Trophoblast cell (in vitro differentiated cells and primary cell): ENCODE results near the gene AGAP6.
"Not testable (repeated sequence)": the region's sequence is repeated elsewhere in the genome, so short reads cannot be mapped to it uniquely, and the experiment has no call there.

Experiments
- DNase-seq, 2 donors: peaks; one replicate each; pipeline ENCODE4 v3.0.0-alpha.2; 2016
- H2AFZ ChIP-seq: 2 replicates; pipeline ENCODE4 v1.6.1; 2013; ENCODE audit warnings: low read length, moderate library complexity, mild to moderate bottlenecking; ENCODE audit not compliant: insufficient read depth, poor library complexity
- H2AK5ac ChIP-seq: 2 replicates; pipeline ENCODE4 v1.6.1; 2013; ENCODE audit warnings: mild to moderate bottlenecking, low read length
- H2BK120ac ChIP-seq: 2 replicates; pipeline ENCODE4 v1.6.1; 2013; ENCODE audit warnings: low read length, mild to moderate bottlenecking, moderate library complexity; ENCODE audit not compliant: insufficient read depth, poor library complexity
- H2BK12ac ChIP-seq: 2 replicates; pipeline ENCODE4 v1.6.1; 2013; ENCODE audit warnings: mild to moderate bottlenecking, low read length, moderate library complexity
- H2BK5ac ChIP-seq: 2 replicates; pipeline ENCODE4 v1.6.1; 2013; ENCODE audit warnings: low read length, low read depth, moderate library complexity, mild to moderate bottlenecking; ENCODE audit not compliant: poor library complexity
- H3K14ac ChIP-seq: 2 replicates; pipeline ENCODE4 v1.6.1; 2013; ENCODE audit warnings: mild to moderate bottlenecking, low read length
- H3K18ac ChIP-seq: 2 replicates; pipeline ENCODE4 v1.6.1; 2013; ENCODE audit warnings: mild to moderate bottlenecking, low read length
- H3K23ac ChIP-seq: 2 replicates; pipeline ENCODE4 v1.6.1; 2013; ENCODE audit warnings: low read length
- H3K27ac ChIP-seq: 2 replicates; pipeline ENCODE4 v1.5.1; 2013; ENCODE audit warnings: low read depth, mild to moderate bottlenecking, inconsistent platforms, low read length, moderate library complexity
- H3K27me3 ChIP-seq: 2 replicates; pipeline ENCODE4 v1.6.1; 2013; ENCODE audit warnings: inconsistent platforms, mild to moderate bottlenecking, low read length, moderate library complexity; ENCODE audit not compliant: insufficient read depth
- H3K36me3 ChIP-seq, 2 experiments: 1 replicate in 1 of 2; 2 replicates in 1 of 2; pipeline ENCODE4 v1.6.1; 2013; ENCODE audit warnings: low read length in 2 of 2, mild to moderate bottlenecking in 2 of 2, moderate library complexity in 1 of 2; ENCODE audit not compliant: insufficient read depth in 2 of 2, control insufficient read depth in 1 of 2
- H3K4ac ChIP-seq: 2 replicates; pipeline ENCODE4 v1.6.1; 2013; ENCODE audit warnings: low read depth, mild to moderate bottlenecking, low read length, moderate library complexity
- H3K4me1 ChIP-seq, 2 experiments: 1 replicate in 1 of 2; 2 replicates in 1 of 2; pipeline ENCODE4 v1.6.1; 2013; ENCODE audit warnings: low read length in 2 of 2, mild to moderate bottlenecking in 2 of 2, moderate library complexity in 1 of 2; ENCODE audit not compliant: insufficient read depth in 2 of 2, control insufficient read depth in 1 of 2
- H3K4me2 ChIP-seq: 2 replicates; pipeline ENCODE4 v1.6.1; 2013; ENCODE audit warnings: inconsistent platforms, mild to moderate bottlenecking, low read length, moderate library complexity
- H3K4me3 ChIP-seq: 2 replicates; pipeline ENCODE4 v1.5.1; 2013; ENCODE audit warnings: mild to moderate bottlenecking, low read depth, low read length, inconsistent platforms
- H3K79me1 ChIP-seq: one replicate; pipeline ENCODE4 v1.6.1; 2013; ENCODE audit warnings: low read length
- H3K79me2 ChIP-seq: 2 replicates; pipeline ENCODE4 v1.6.1; 2013; ENCODE audit warnings: low read length, mild to moderate bottlenecking; ENCODE audit not compliant: control insufficient read depth, insufficient read depth, poor library complexity
- H3K9ac ChIP-seq: 2 replicates; pipeline ENCODE4 v1.6.1; 2013; ENCODE audit warnings: mild to moderate bottlenecking, low read length
- H3K9me3 ChIP-seq: 2 replicates; pipeline ENCODE4 v1.6.1; 2013; ENCODE audit warnings: low read depth, mild to moderate bottlenecking, control low read depth, inconsistent platforms, low read length; ENCODE audit not compliant: insufficient read depth
- H4K12ac ChIP-seq: 2 replicates; pipeline ENCODE4 v1.6.1; 2013; ENCODE audit warnings: low read depth, mild to moderate bottlenecking, low read length, moderate library complexity
- H4K8ac ChIP-seq: 2 replicates; pipeline ENCODE4 v1.6.1; 2013; ENCODE audit warnings: low read depth, mild to moderate bottlenecking, low read length, moderate library complexity
- H4K91ac ChIP-seq: one replicate; pipeline ENCODE4 v1.6.1; 2013; ENCODE audit warnings: low read depth, mild to moderate bottlenecking, low read length, moderate library complexity
- WGBS: extraction: QIAGEN DNeasy Blood & Tissue Kit; methylation state at CpG from one replicate; pipeline ENCODE4 v1.1.7; 2013; ENCODE audit warnings: missing lambda C conversion rate; ENCODE audit not compliant: insufficient read length, insufficient coverage; ENCODE audit errors: extremely low coverage; 5-methylcytosine and 5-hydroxymethylcytosine counted together

AGAP6 gene

GRCh38 chr10:50021646-50022045, 33.4 kb downstream of the AGAP6 start:
- Histone ChIP-seq H3K79me2 (no peaks in the 10 kb centered on the region), H3K14ac (no peak overlapping the region), H3K27ac (no peak overlapping the region), H4K12ac (no peak overlapping the region), H3K4me3 (no peak overlapping the region), H2BK5ac (no peak overlapping the region), H3K4me2 (no peak overlapping the region), H3K4ac (no peak overlapping the region), H4K8ac (no peak overlapping the region), H2BK120ac (no peak overlapping the region), H2AFZ (no peak overlapping the region), H3K79me1 (no peaks in the 10 kb centered on the region), H2AK5ac (no peak overlapping the region), H3K18ac (no peak overlapping the region), H2BK12ac (no peak overlapping the region), H3K9me3 (peaks cover 7% of the 10 kb centered on the region), H3K9ac (no peak overlapping the region), H3K36me3 (no peaks in the 10 kb centered on the region), H4K91ac (no peak overlapping the region), H3K4me1 (no peaks in the 10 kb centered on the region), H3K23ac (no peak overlapping the region), H3K27me3 (no peaks in the 10 kb centered on the region)
- no CpG with 5 or more reads among the region's 3 CpGs for WGBS
- DNase-seq: no peak

- not testable (repeated sequence) for H3K4me3 ChIP-seq, H2BK120ac ChIP-seq, H2AFZ ChIP-seq, H4K8ac ChIP-seq, H3K27ac ChIP-seq, H3K14ac ChIP-seq, H3K79me2 ChIP-seq, H3K79me1 ChIP-seq, H3K9ac ChIP-seq, DNase-seq, H4K91ac ChIP-seq, H2AK5ac ChIP-seq, H3K36me3 ChIP-seq, H3K27me3 ChIP-seq, H3K4ac ChIP-seq, H2BK12ac ChIP-seq, H4K12ac ChIP-seq, H3K4me1 ChIP-seq, H2BK5ac ChIP-seq, H3K18ac ChIP-seq, H3K23ac ChIP-seq, H3K4me2 ChIP-seq
- H3K9me3 ChIP-seq: peaks cover 12% of the 10 kb centered on the region
- WGBS: no CpG with 5 or more reads among the region's 37 CpGs
Observed at GRCh38 chr10:50024716-50025383, 36.6 kb downstream of the AGAP6 start.

- H2AFZ ChIP-seq: no peak overlapping the region
- DNase-seq: no peak
- H2BK120ac ChIP-seq: no peak overlapping the region
- H3K14ac ChIP-seq: no peak overlapping the region
- no peak overlapping the region for H3K27ac ChIP-seq
- H3K18ac ChIP-seq: no peak overlapping the region
- no peak overlapping the region for H3K4me2 ChIP-seq
- no CpG with 5 or more reads among the region's 14 CpGs for WGBS
- H3K36me3 ChIP-seq: no peaks in the 10 kb centered on the region
- H2BK12ac ChIP-seq: no peak overlapping the region
- H3K9ac ChIP-seq: no peak overlapping the region
- H4K12ac ChIP-seq: no peak overlapping the region
- peaks cover 12% of the 10 kb centered on the region for H3K9me3 ChIP-seq
- H2BK5ac ChIP-seq: no peak overlapping the region
- H2AK5ac ChIP-seq: no peak overlapping the region
- no peaks in the 10 kb centered on the region for H3K79me2 ChIP-seq
- H3K4ac ChIP-seq: no peak overlapping the region
- no peak overlapping the region for H3K23ac ChIP-seq
- H3K4me3 ChIP-seq: no peak overlapping the region
- no peaks in the 10 kb centered on the region for H3K4me1 ChIP-seq
- no peak overlapping the region for H4K8ac ChIP-seq
- H4K91ac ChIP-seq: no peak overlapping the region
- H3K79me1 ChIP-seq: no peaks in the 10 kb centered on the region
- no peaks in the 10 kb centered on the region for H3K27me3 ChIP-seq
Observed at GRCh38 chr10:50025627-50026026, 37.4 kb downstream of the AGAP6 start.

GRCh38 chr10:50027195-50027594, 39.0 kb downstream of the AGAP6 start:
- Histone ChIP-seq H2BK120ac (no peak overlapping the region), H3K23ac (no peak overlapping the region), H3K36me3 (no peaks in the 10 kb centered on the region), H2BK5ac (no peak overlapping the region), H4K91ac (no peak overlapping the region), H2AK5ac (no peak overlapping the region), H3K79me2 (no peaks in the 10 kb centered on the region), H3K4ac (no peak overlapping the region), H2AFZ (no peak overlapping the region), H3K9ac (no peak overlapping the region), H3K27ac (no peak overlapping the region), H4K12ac (no peak overlapping the region), H4K8ac (no peak overlapping the region), H3K27me3 (no peaks in the 10 kb centered on the region), H3K9me3 (peaks cover 12% of the 10 kb centered on the region), H3K14ac (no peak overlapping the region), H2BK12ac (no peak overlapping the region), H3K79me1 (no peaks in the 10 kb centered on the region), H3K4me3 (no peak overlapping the region), H3K4me1 (no peaks in the 10 kb centered on the region), H3K4me2 (no peak overlapping the region), H3K18ac (no peak overlapping the region)
- DNase-seq: no peak
- WGBS: no CpG with 5 or more reads among the region's 13 CpGs
